ENCODE measurements around the gene POU3F1.

The POU3F1 gene

GRCh38 chr1:38083541-38083940, 36.9 kb upstream of the POU3F1 start:
- TF ChIP-seq, protein P1, sequence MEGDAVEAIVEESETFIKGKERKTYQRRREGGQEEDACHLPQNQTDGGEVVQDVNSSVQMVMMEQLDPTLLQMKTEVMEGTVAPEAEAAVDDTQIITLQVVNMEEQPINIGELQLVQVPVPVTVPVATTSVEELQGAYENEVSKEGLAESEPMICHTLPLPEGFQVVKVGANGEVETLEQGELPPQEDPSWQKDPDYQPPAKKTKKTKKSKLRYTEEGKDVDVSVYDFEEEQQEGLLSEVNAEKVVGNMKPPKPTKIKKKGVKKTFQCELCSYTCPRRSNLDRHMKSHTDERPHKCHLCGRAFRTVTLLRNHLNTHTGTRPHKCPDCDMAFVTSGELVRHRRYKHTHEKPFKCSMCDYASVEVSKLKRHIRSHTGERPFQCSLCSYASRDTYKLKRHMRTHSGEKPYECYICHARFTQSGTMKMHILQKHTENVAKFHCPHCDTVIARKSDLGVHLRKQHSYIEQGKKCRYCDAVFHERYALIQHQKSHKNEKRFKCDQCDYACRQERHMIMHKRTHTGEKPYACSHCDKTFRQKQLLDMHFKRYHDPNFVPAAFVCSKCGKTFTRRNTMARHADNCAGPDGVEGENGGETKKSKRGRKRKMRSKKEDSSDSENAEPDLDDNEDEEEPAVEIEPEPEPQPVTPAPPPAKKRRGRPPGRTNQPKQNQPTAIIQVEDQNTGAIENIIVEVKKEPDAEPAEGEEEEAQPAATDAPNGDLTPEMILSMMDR (IDR thresholded peaks at IDR 0.05; ENCODE audit: borderline replicate concordance, insufficient read depth, low read depth, low read length): no peak
- H3K4me3 ChIP-seq (ENCODE audit: low read depth, low read length): no peak overlapping the region

DNA sequence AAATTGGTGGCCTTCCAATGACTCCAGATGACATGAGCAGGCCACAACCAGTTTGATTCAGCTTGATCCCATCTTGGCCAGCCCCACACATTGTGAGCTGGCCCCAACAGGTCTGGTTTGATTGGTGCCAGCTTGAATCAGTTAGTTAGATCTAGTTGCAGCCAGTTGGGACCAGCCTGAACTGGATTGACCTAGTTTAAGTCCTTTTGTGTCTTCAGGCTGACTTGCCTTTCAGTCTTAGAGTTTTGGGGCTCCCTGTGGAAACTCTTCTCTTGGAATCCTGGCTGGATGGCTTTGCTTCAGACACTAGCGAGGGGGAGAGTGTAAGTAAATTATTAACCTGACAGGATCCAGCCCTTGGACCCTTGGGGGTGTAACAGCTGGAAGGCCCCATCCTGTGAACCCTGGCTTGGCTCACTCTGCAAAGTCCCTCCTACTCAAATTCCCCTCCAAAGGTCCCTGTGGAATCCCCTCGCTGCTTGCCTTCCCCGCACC, 36.2 kb upstream of the POU3F1 start:
- H3K4me3 ChIP-seq (ENCODE audit: low read depth, low read length): no peak overlapping the region
- TF ChIP-seq, protein P1 (IDR thresholded peaks at IDR 0.05; ENCODE audit: borderline replicate concordance, insufficient read depth, low read depth, low read length): no peak

- TF ChIP-seq, protein P1 (IDR thresholded peaks at IDR 0.05; ENCODE audit: borderline replicate concordance, insufficient read depth, low read depth, low read length): no peak
- no peak overlapping the region for H3K4me3 ChIP-seq (ENCODE audit: low read depth, low read length)
Measured at GRCh38 chr1:38079019-38079418, 32.4 kb upstream of the POU3F1 start.

- no peak overlapping the region for H3K4me3 ChIP-seq (ENCODE audit: low read depth, low read length)
- TF ChIP-seq, protein P1 (IDR thresholded peaks at IDR 0.05; ENCODE audit: borderline replicate concordance, insufficient read depth, low read depth, low read length): no peak
Measured at GRCh38 chr1:38077523-38078147, 31.0 kb upstream of the POU3F1 start.

DNA sequence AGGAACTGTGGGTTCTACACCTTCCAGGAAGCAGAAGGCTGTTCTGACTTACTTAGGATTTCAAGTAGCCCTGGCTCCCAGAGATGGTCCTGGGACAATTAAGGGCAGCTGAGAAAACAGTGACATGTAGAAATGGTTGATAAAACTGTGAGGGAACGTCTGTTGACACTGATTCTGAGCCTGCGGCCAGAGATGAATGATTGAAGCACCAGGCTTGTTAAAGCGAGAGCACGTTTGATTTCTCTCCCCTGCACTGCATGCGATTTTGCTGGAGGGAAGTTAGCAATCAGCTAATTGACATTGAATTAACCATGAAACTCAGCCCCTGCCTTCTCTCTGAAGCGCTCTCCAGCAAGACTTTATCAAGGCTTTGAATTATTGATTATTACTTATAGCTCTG, 29.9 kb upstream of the POU3F1 start:
- no peak overlapping the region for H3K4me3 ChIP-seq (ENCODE audit: low read depth, low read length)
- TF ChIP-seq, protein P1 (IDR thresholded peaks at IDR 0.05; ENCODE audit: borderline replicate concordance, insufficient read depth, low read depth, low read length): no peak

DNA sequence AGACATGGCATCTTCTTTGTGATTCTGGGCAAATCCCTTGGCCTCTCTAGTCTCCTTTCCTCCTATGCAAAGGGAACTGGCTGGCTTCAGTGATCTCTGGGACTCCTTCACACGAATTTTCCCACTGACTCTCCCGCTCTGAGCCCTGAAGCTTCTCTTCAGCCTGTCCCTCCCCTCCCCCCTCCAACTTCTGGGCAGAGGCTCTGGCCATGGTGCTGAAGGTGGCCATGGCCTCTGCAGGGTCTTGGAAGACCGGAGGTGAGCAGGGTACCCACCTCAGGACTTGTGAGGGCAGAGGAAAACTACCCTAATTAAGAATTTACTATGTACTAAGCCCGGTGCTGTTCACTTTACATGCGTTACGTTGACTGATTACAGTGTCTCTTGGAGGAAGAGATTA, 29.4 kb upstream of the POU3F1 start:
- TF ChIP-seq, protein P1 (IDR thresholded peaks at IDR 0.05; ENCODE audit: borderline replicate concordance, insufficient read depth, low read depth, low read length): no peak
- H3K4me3 ChIP-seq (ENCODE audit: low read depth, low read length): no peak overlapping the region

GRCh38 chr1:38075191-38075590, 28.6 kb upstream of the POU3F1 start:
- TF ChIP-seq, protein P1 (IDR thresholded peaks at IDR 0.05; ENCODE audit: borderline replicate concordance, insufficient read depth, low read depth, low read length): no peak
- H3K4me3 ChIP-seq (ENCODE audit: low read depth, low read length): no peak overlapping the region

Data from GM12875 (cell line).